NCI-H524 treated with DMSO at 0.1 percent for 48 hours (cell line): ENCODE data around the gene KLRF2.

ENCODE experiments used
- DNase-seq: peaks from one replicate; lab custom pipeline; 2025; lab: John Stamatoyannopoulos, UW

Gene KLRF2

GRCh38 chr12:9936591-9936990 lies 55.3 kb downstream of the KLRF2 start:
- DNase-seq = no peak

- no peak for DNase-seq
These were observed 59.1 kb downstream of the KLRF2 start for GRCh38 chr12:9940375-9940774.

- no peak for DNase-seq
These were observed 60.5 kb downstream of the KLRF2 start for GRCh38 chr12:9941838-9942237.

GRCh38 chr12:9943240-9943639 lies 62.0 kb downstream of the KLRF2 start:
- DNase-seq = no peak

GRCh38 chr12:9944391-9944790 lies 63.1 kb downstream of the KLRF2 start:
- DNase-seq = no peak
